K562 (cell line): ENCODE results near the gene C20orf173.

ENCODE experiments used
- E2F8 ChIP-seq: fragments of 450-650 bp; IDR thresholded peaks from 2 replicates; pipeline ENCODE4 v1.7.1; 2018; ENCODE audit warnings: mild to moderate bottlenecking, low read depth; ENCODE audit not compliant: partially characterized antibody
- JUN ChIP-seq, 2 experiments: sonication (generic) in 1 of 2; formaldehyde crosslinking in 1 of 2; IDR thresholded peaks; 2 replicates each; pipeline versions ENCODE4 v1.6.1 to v1.8.0; 2012 to 2022; ENCODE audit warnings: borderline replicate concordance in 2 of 2, mild to moderate bottlenecking in 2 of 2, improper control_type of control experiment in 1 of 2, low read depth in 1 of 2, low read length in 1 of 2, missing genetic modification reagents in 1 of 2

DNA sequence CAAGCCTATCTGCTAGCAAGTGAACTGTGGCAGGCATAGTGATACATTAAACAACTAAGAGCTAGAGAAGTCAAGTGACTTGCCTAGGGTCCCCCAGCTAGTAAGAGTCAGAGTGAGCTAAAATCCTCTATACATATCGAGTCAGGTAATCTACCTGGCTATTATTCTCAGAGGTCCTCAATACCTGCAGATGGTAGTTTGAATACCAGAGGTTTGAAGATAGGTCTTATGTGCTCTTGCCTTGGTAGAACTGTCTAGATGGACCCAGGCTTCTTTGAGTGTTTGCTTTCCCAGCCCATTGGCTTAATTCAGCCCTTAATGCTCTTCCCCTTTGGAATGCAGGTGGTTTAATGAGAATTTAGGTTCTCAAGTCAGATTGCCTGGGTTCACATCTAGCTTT lies 13.5 kb upstream of the C20orf173 start:
- no peak for TF ChIP-seq E2F8
- TF ChIP-seq JUN (IDR thresholded peaks at IDR 0.05; ENCODE audit: borderline replicate concordance, low read depth, low read length) = no peak
- no peak for TF ChIP-seq JUN (CRISPR knock-in tag; IDR thresholded peaks at IDR 0.05; ENCODE audit: borderline replicate concordance)
